HL-60 (cell line): ENCODE results near the gene YIF1B.

Experiments used
- DNase-seq, 2 experiments: peaks; one replicate each; pipeline ENCODE4 v3.0.0-alpha.2; 2010 to 2020; ENCODE audit warnings: low read depth in 1 of 2, low spot score in 1 of 2
- H3K27ac ChIP-seq: fragments of 250-450 bp; sonication (Bioruptor Pico); replicated peaks from 2 replicates; pipeline ENCODE4 v1.5.1; 2020; ENCODE audit warnings: mild to moderate bottlenecking, moderate library complexity
- H3K27me3 ChIP-seq: fragments of 250-450 bp; sonication (Bioruptor Pico); 2 replicates; pipeline ENCODE4 v1.5.1; 2021; ENCODE audit warnings: mild to moderate bottlenecking, moderate library complexity; ENCODE audit not compliant: insufficient read depth, poor library complexity, severe bottlenecking
- H3K4me3 ChIP-seq: replicated peaks from 2 replicates; pipeline ENCODE4 v1.5.1; 2011; ENCODE audit warnings: mild to moderate bottlenecking, control low read depth, low read length; ENCODE audit not compliant: insufficient read depth
- CTCF ChIP-seq: IDR thresholded peaks from one replicate; pipeline ENCODE4 v1.5.1; 2011; ENCODE audit warnings: low read length, control low read depth, inconsistent platforms; ENCODE audit not compliant: insufficient read depth
- GABPA ChIP-seq: IDR thresholded peaks from 2 replicates; pipeline ENCODE4 v1.6.1; 2012; ENCODE audit warnings: low read depth
- POLR2AphosphoS5 ChIP-seq: IDR thresholded peaks from 2 replicates; pipeline ENCODE4 v1.6.1; 2012; ENCODE audit warnings: low read depth
- REST ChIP-seq: IDR thresholded peaks from 2 replicates; pipeline ENCODE4 v1.6.1; 2012; ENCODE audit warnings: low read depth; ENCODE audit not compliant: insufficient replicate concordance
- SPI1 ChIP-seq: IDR thresholded peaks from 2 replicates; pipeline ENCODE4 v1.6.1; 2012; ENCODE audit warnings: low read depth, mild to moderate bottlenecking, borderline replicate concordance

The YIF1B gene

GRCh38 chr19:38267761-38268483 lies 47.8 kb downstream of the YIF1B start:
- DNase-seq, result no peak
- H3K4me3 ChIP-seq, result no peak overlapping the region
- TF ChIP-seq POLR2AphosphoS5 (no peak), REST (no peak), CTCF (no peak), SPI1 (no peak), GABPA (no peak)
- H3K27me3 ChIP-seq, result peaks cover 14% of the 10 kb centered on the region
- no peak overlapping the region for H3K27ac ChIP-seq

- TF ChIP-seq CTCF, result no peak
- TF ChIP-seq REST, result no peak
- no peak for TF ChIP-seq POLR2AphosphoS5
- TF ChIP-seq GABPA, result no peak
- TF ChIP-seq SPI1, result no peak
- Histone ChIP-seq H3K4me3 (no peak overlapping the region), H3K27me3 (peaks cover 14% of the 10 kb centered on the region), H3K27ac (no peak overlapping the region)
- DNase-seq, result no peak
Measured at GRCh38 chr19:38266981-38267597, 48.7 kb downstream of the YIF1B start.

- TF ChIP-seq POLR2AphosphoS5 (no peak), SPI1 (no peak), REST (no peak), CTCF (no peak), GABPA (no peak)
- no peak overlapping the region for H3K4me3 ChIP-seq
- H3K27ac ChIP-seq, result no peak overlapping the region
- peaks cover 14% of the 10 kb centered on the region for H3K27me3 ChIP-seq
- no peak for DNase-seq
Measured at GRCh38 chr19:38265921-38266429, 49.8 kb downstream of the YIF1B start.
